IPS-15b (cell line): ENCODE data around the gene PPM1E.

ENCODE experiments used
- H3K27me3 ChIP-seq: one replicate; pipeline ENCODE4 v1.6.1; 2013; ENCODE audit warnings: low read length; ENCODE audit not compliant: control insufficient read depth, insufficient read depth
- H3K36me3 ChIP-seq: one replicate; pipeline ENCODE4 v1.6.1; 2013; ENCODE audit warnings: low read length; ENCODE audit not compliant: control insufficient read depth, insufficient read depth
- H3K4me1 ChIP-seq: one replicate; pipeline ENCODE4 v1.6.1; 2013; ENCODE audit warnings: mild to moderate bottlenecking, low read length; ENCODE audit not compliant: control insufficient read depth, insufficient read depth
- H3K4me3 ChIP-seq: one replicate; pipeline ENCODE4 v1.5.1; 2013; ENCODE audit warnings: low read depth, low read length
- H3K9ac ChIP-seq: one replicate; pipeline ENCODE4 v1.6.1; 2013; ENCODE audit warnings: low read depth, mild to moderate bottlenecking, low read length
- H3K9me3 ChIP-seq: one replicate; pipeline ENCODE4 v1.6.1; 2013; ENCODE audit warnings: mild to moderate bottlenecking, low read length; ENCODE audit not compliant: control insufficient read depth, insufficient read depth

The PPM1E gene

DNA sequence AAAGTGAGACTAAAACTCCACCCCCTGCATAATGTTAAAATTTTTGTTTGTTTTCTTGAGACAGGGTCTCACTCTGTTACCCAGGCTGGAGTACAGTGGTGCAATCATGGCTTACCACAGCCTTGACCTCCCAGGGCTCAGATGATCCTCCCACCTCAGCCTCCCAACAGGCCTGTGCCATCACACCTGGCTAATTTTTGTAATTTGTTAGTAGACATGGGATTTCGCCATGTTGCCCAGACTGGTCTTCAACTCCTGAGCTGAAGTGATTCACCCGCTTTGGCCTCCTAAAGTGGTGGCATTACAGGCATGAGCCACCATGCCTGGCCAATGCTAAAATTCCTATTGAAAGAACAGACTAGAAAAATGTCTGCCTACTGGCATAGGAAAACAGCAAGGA lies 247.2 kb downstream of the PPM1E start:
- Histone ChIP-seq H3K9ac (no peak overlapping the region), H3K4me1 (no peaks in the 10 kb centered on the region), H3K4me3 (no peak overlapping the region), H3K36me3 (peaks cover 6% of the 10 kb centered on the region), H3K9me3 (no peaks in the 10 kb centered on the region), H3K27me3 (no peaks in the 10 kb centered on the region)

DNA sequence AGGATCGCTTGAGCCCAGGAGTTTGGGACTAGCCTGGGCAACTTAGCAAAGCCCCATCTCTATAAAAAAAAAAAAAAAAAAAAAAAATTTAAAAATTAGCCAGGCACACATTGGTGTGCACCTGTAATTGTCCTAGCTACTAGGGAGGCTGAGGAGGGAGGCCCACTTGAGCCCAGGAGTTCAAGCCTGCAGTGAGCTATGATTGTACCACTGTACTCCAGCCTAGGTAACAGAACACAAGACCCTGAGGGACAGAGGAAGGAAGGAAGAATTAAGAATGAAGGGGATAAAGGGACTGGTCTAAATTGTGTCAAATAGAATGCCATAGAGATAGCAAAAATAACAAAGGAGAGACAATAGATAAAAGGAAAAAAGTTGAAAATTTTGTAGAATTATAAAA lies 248.2 kb downstream of the PPM1E start:
- H3K9me3 ChIP-seq = no peaks in the 10 kb centered on the region
- no peak overlapping the region for H3K9ac ChIP-seq
- H3K36me3 ChIP-seq = peaks cover 6% of the 10 kb centered on the region
- H3K4me3 ChIP-seq = no peak overlapping the region
- no peaks in the 10 kb centered on the region for H3K4me1 ChIP-seq
- no peaks in the 10 kb centered on the region for H3K27me3 ChIP-seq

DNA sequence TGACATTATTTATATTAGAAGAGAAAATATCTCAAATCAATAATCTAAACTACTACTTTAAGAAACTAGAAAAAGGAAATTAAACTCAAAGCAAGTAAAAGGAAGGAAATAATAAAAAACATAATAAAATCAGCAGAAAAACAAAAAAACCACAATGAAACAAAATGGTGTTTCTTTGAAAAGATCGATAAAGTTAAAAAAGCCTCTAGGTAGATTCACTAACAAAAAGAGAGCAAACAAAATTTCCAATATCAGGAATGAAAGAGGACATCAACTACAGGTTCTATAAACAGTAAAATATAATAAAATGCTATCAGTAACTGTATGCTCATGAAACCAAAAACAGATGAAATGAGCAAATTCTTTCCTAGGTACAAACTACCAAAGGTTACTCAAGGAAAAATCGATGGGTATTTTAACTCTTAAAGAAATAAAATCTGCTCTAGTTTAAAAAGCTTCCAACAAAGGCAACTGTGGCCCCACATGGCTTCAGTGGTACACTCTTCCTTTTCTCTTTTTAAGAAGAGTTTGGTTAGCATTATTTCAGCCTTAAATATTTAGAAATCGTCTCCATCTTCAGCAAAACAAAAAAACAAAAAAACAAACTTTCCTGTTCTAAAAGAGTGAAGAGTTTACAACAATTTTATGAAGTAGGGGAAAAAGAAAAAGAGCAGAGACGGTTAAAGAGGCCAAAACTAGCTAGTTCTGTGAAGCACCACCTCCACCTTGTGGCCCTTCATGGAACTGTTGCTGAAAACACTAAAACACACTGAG lies 248.9 kb downstream of the PPM1E start:
- H3K36me3 ChIP-seq = peaks cover 6% of the 10 kb centered on the region
- H3K4me3 ChIP-seq = no peak overlapping the region
- no peak overlapping the region for H3K9ac ChIP-seq
- H3K9me3 ChIP-seq = no peaks in the 10 kb centered on the region
- H3K27me3 ChIP-seq = no peaks in the 10 kb centered on the region
- H3K4me1 ChIP-seq = no peaks in the 10 kb centered on the region

DNA sequence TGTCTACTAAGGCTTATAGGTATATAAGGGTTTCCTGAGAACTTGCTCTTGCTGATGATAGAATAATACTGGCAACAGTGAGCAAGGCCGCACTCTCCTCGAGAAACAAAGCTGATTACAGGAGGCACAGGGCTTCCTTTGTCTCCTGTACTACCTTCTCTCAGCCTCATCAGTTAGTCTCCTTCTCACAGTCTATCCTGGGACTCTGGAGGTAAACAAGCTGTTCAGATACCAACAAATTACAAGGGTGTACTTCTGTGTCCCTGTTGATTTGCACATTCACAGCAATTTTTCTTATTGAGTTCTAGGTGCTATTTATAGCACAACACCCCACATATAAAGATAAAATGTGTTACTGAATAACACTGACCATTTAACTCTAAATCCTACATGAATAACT lies 252.3 kb downstream of the PPM1E start:
- Histone ChIP-seq H3K4me1 (no peaks in the 10 kb centered on the region), H3K36me3 (peaks cover 5% of the 10 kb centered on the region), H3K4me3 (no peak overlapping the region), H3K9ac (no peak overlapping the region), H3K9me3 (no peaks in the 10 kb centered on the region), H3K27me3 (no peaks in the 10 kb centered on the region)

DNA sequence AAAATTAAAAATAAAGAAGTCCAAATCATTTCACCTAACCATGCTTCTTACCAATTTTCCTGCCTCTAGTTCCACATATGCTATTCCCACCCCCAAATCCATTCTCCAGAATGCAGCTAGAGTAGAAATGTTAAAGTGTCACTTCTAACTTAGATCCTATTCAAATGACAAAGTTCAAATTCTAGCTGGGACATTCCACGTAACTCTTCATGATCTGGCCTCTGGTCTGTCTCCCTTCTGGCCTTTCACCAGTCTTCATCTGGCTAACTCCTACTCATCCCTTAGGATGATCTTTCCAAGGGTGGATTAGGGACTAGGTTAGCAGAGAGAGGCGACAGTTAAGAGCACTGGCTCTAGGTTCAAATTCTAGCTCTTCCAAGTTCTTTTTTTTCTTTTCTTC lies 253.1 kb downstream of the PPM1E start:
- peaks cover 5% of the 10 kb centered on the region for H3K36me3 ChIP-seq
- no peaks in the 10 kb centered on the region for H3K27me3 ChIP-seq

DNA sequence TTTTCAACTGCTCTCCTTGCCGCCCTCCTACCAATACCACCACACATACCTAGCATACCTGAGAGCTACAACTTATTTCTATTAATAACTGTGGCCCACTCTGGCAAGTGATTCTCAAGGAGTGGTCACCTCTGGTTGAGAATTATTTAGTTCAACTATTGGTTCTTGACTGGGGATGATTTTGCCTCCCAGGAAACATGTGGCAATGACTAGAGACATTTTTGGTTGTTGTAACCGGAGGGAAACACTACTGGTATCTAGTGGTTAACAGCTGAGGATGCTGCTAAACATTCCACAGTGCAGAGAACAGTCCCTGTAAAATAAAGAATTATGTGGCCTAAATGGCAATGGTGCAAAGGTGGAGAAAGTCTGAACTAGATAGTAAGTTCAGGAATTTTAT lies 254.4 kb downstream of the PPM1E start:
- no peak overlapping the region for H3K4me3 ChIP-seq
- no peaks in the 10 kb centered on the region for H3K27me3 ChIP-seq
- H3K36me3 ChIP-seq = peaks cover 5% of the 10 kb centered on the region
- H3K9ac ChIP-seq = no peak overlapping the region
- H3K4me1 ChIP-seq = no peaks in the 10 kb centered on the region
- H3K9me3 ChIP-seq = no peaks in the 10 kb centered on the region

More for the DNA sequence above, 253.1 kb downstream of the PPM1E start:
- no peaks in the 10 kb centered on the region for H3K9me3 ChIP-seq
- no peak overlapping the region for H3K9ac ChIP-seq
- no peaks in the 10 kb centered on the region for H3K4me1 ChIP-seq
- H3K4me3 ChIP-seq = no peak overlapping the region

DNA sequence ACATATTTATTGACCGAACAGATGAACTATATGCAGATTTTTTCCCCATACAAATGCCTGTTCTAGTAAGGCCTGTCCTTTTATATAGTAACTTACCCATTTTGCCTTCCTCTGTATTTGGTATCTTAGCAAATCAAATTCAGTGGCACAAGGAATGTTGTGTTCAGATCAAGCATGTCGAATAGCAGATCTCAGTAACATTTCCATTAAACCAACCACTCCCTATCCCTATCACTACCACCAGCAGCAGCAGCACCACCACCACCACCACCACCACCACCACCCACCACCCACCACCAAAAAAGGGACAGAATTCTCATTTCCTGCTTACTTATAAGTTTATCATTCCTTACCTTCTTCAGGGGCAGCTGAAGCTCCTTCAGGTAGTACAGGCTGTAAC lies 256.3 kb downstream of the PPM1E start:
- Histone ChIP-seq H3K4me1 (no peaks in the 10 kb centered on the region), H3K4me3 (no peak overlapping the region), H3K27me3 (no peaks in the 10 kb centered on the region), H3K9ac (no peak overlapping the region), H3K36me3 (peaks cover 8% of the 10 kb centered on the region), H3K9me3 (no peaks in the 10 kb centered on the region)

DNA sequence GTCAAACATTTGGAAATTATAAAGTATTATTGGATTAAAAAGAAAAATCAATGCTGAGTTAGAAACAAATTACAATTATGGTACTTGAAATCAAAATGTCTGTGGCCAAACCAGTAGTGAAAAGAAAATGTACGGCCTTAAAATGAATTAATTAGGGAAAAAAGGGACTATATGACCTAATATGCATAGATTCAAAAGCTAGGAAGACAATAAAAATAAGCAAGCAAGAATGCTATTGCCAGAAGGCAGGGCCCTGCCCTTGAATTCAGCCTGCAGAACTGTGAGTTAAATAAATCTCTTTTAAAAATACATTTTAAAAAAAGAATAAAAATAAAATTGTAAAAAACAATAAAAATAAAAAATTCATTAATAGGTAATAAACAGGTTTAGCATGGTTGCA lies 262.4 kb downstream of the PPM1E start:
- H3K36me3 ChIP-seq = peaks cover 3% of the 10 kb centered on the region
- H3K4me3 ChIP-seq = no peak overlapping the region
- no peaks in the 10 kb centered on the region for H3K27me3 ChIP-seq
- H3K9ac ChIP-seq = no peak overlapping the region
- H3K9me3 ChIP-seq = no peaks in the 10 kb centered on the region
- no peaks in the 10 kb centered on the region for H3K4me1 ChIP-seq

DNA sequence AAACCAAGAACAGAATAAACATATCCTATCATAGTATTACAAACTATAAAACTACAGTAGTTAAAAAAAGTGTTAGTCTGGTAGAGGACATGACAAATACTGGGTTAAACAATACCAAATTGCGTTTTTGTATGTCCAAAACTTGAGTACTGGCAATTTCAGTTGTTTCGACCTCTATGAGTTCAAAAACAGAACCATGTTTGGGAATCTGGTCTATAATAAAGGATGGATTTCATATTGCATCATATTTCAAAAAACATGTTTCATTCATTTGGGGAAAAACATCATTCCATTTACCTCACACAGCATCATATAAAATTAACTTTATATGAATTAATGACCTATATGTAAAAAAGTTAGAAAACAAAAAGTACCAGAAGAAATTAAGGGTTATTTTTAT lies 269.3 kb downstream of the PPM1E start:
- Histone ChIP-seq H3K36me3 (no peaks in the 10 kb centered on the region), H3K27me3 (no peaks in the 10 kb centered on the region), H3K9me3 (no peaks in the 10 kb centered on the region), H3K4me3 (no peak overlapping the region), H3K4me1 (no peaks in the 10 kb centered on the region), H3K9ac (no peak overlapping the region)

DNA sequence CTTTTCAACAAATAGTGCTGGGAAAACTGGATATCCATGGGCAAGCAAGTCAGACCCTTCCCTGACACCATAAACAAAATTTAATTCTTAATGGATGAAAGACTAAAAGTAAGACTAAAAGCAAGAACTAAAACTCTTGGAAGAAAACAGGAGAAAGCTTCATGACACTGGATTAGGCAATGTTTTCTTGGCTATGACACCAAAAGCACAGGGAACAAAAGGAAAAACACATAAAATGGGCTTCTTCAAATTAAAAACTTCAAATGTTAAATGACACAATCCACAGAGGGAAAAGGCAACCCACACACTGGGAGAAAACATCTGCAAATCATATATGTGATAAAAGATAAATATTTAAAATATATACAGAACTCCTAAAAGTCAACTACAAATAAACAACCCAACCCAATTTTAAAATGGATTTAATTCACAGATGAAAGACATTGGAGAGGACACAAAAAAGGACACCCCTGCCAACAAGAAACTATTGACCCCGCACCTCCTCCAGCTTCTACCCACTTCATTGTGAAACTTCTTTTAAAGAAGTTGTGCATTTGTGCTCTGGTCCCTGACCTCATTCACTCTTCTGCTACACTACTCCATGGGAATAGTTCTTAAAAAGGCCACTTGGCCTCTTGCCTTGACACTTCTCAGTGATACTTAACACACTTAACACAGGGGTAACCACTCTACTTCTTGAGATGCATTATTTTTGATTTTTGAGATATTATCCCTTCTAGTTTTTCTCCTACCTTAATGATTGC lies 270.7 kb downstream of the PPM1E start:
- no peaks in the 10 kb centered on the region for H3K4me1 ChIP-seq
- H3K4me3 ChIP-seq = no peak overlapping the region
- no peaks in the 10 kb centered on the region for H3K9me3 ChIP-seq
- no peaks in the 10 kb centered on the region for H3K27me3 ChIP-seq
- no peaks in the 10 kb centered on the region for H3K36me3 ChIP-seq
- no peak overlapping the region for H3K9ac ChIP-seq

DNA sequence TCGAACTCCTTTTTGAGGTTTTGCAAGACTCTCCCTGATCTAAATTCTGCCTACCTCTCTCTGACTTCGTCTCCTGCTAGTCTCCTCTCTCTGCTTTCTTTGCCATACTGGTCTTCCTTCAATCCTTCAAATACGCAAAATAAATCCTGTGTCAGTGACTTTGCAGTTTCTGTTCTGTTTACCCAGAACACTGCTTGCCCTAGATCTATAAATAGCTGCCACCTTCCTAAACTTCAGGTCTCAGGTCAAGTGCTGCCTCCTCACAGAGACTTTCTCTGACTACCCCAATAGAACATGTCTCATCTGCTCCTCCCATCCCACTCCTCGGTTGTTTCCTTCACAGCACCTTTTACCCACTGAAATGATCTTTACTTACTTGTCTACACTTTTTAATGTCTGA lies 272.1 kb downstream of the PPM1E start:
- H3K9me3 ChIP-seq = no peaks in the 10 kb centered on the region
- H3K4me3 ChIP-seq = no peak overlapping the region
- no peaks in the 10 kb centered on the region for H3K27me3 ChIP-seq
- no peaks in the 10 kb centered on the region for H3K36me3 ChIP-seq
- no peaks in the 10 kb centered on the region for H3K4me1 ChIP-seq
- H3K9ac ChIP-seq = no peak overlapping the region

DNA sequence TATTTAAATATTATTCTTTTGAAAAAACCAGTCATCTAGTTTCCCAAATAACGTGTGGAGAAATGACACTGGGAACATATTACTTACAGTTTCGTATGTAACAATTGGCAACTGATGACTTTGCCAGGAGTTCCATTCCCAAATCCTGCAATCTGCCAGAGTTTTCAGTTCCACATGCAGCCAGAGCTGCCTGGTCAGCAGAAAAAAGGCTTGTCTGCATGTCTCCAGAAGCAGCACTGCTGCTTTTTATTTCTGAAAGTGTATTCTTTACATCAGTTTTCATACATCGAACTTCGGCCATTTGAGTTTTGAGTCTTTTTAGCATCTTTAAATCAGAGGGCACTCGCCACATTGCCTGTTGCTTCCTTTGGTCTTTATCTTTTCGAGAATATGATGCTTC lies 272.7 kb downstream of the PPM1E start:
- H3K27me3 ChIP-seq = no peaks in the 10 kb centered on the region
- no peaks in the 10 kb centered on the region for H3K9me3 ChIP-seq
- no peak overlapping the region for H3K4me3 ChIP-seq
- no peaks in the 10 kb centered on the region for H3K4me1 ChIP-seq
- H3K9ac ChIP-seq = no peak overlapping the region
- no peaks in the 10 kb centered on the region for H3K36me3 ChIP-seq
